ENCODE measurements around the gene PRKCH.

Gene PRKCH

GRCh38 chr14:61430066-61430757 is 108.8 kb downstream of the PRKCH start:
- H3K4me2 ChIP-seq (ENCODE audit: low read length): no peak overlapping the region
- no peak overlapping the region for H3K23ac ChIP-seq (ENCODE audit: low read length)
- H2BK5ac ChIP-seq (ENCODE audit: low read length): no peak overlapping the region
- H3K27ac ChIP-seq (ENCODE audit: low read depth, low read length): no peak overlapping the region
- H3K79me1 ChIP-seq (ENCODE audit: low read length): no peaks in the 10 kb centered on the region
- no peaks in the 10 kb centered on the region for H3K4me1 ChIP-seq (ENCODE audit: control insufficient read depth, low read depth, low read length)
- no peak overlapping the region for H3K4ac ChIP-seq (ENCODE audit: low read depth, low read length)
- no peaks in the 10 kb centered on the region for H3K36me3 ChIP-seq (ENCODE audit: control insufficient read depth, insufficient read depth, low read length)
- no peak overlapping the region for H3K56ac ChIP-seq (ENCODE audit: low read length)
- no peak overlapping the region for H3K18ac ChIP-seq (ENCODE audit: low read length)
- H2BK120ac ChIP-seq (ENCODE audit: low read depth, low read length): no peak overlapping the region
- DNase-seq: no peak
- no peaks in the 10 kb centered on the region for H3K27me3 ChIP-seq (ENCODE audit: insufficient read depth, low read length, poor library complexity)
- no peak overlapping the region for H4K8ac ChIP-seq (ENCODE audit: low read depth, low read length)
- no peak overlapping the region for H3K9ac ChIP-seq (ENCODE audit: low read length)
- H4K5ac ChIP-seq (ENCODE audit: low read length): no peak overlapping the region
- H2BK15ac ChIP-seq (replicated peaks; ENCODE audit: low read depth): no peak overlapping the region
- no peak overlapping the region for H2AK5ac ChIP-seq (ENCODE audit: low read length)
- WGBS (ENCODE audit: extremely low coverage, insufficient coverage, low lambda C conversion rate): no CpG with 5 or more reads among the region's 2 CpGs
- no peak overlapping the region for H3K4me3 ChIP-seq (ENCODE audit: low read length)
- no peaks in the 10 kb centered on the region for H3K79me2 ChIP-seq (ENCODE audit: control insufficient read depth, insufficient read depth, low read length)

DNA sequence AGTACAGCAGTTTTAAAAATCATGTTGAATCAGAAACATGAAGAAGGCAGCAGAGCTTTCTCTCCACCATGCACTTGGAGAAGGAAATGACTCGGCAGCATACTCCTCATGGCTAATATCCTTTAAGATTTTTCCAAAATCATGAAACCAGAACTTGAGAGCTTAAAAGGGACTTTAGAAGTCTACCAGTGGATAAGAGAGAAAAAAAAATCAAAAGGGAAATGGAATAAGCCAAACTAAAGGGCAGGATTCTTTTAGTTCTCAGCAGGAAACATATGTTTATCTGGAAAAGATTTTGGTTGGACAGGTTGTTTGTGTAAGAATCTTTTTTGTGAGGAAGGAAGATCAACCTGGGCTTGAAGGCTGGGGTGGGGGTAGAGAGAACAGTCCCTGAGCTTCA is 111.8 kb downstream of the PRKCH start:
- H3K27me3 ChIP-seq (ENCODE audit: insufficient read depth, low read length, poor library complexity): no peaks in the 10 kb centered on the region
- no peak overlapping the region for H2BK5ac ChIP-seq (ENCODE audit: low read length)

GRCh38 chr14:61433828-61434227 is 112.4 kb downstream of the PRKCH start:
- Histone ChIP-seq H3K9ac (ENCODE audit: low read length) (no peak overlapping the region), H3K4me1 (ENCODE audit: control insufficient read depth, low read depth, low read length) (no peaks in the 10 kb centered on the region), H3K27me3 (ENCODE audit: insufficient read depth, low read length, poor library complexity) (no peaks in the 10 kb centered on the region), H3K23ac (ENCODE audit: low read length) (no peak overlapping the region), H3K18ac (ENCODE audit: low read length) (no peak overlapping the region), H3K27ac (ENCODE audit: low read depth, low read length) (no peak overlapping the region), H2BK15ac (replicated peaks; ENCODE audit: low read depth) (no peak overlapping the region), H2BK120ac (ENCODE audit: low read depth, low read length) (no peak overlapping the region), H4K5ac (ENCODE audit: low read length) (no peak overlapping the region), H3K56ac (ENCODE audit: low read length) (no peak overlapping the region), H4K8ac (ENCODE audit: low read depth, low read length) (no peak overlapping the region), H3K79me1 (ENCODE audit: low read length) (no peaks in the 10 kb centered on the region), H2AK5ac (ENCODE audit: low read length) (no peak overlapping the region), H3K4me3 (ENCODE audit: low read length) (no peak overlapping the region), H3K36me3 (ENCODE audit: control insufficient read depth, insufficient read depth, low read length) (no peaks in the 10 kb centered on the region), H3K79me2 (ENCODE audit: control insufficient read depth, insufficient read depth, low read length) (no peaks in the 10 kb centered on the region), H3K4ac (ENCODE audit: low read depth, low read length) (no peak overlapping the region), H2BK5ac (ENCODE audit: low read length) (no peak overlapping the region), H3K4me2 (ENCODE audit: low read length) (no peak overlapping the region)
- no peak for DNase-seq
- WGBS (ENCODE audit: extremely low coverage, insufficient coverage, low lambda C conversion rate): no CpG with 5 or more reads among the region's 1 CpG

More for the DNA sequence above, 111.8 kb downstream of the PRKCH start:
- Histone ChIP-seq H3K4me3 (ENCODE audit: low read length) (no peak overlapping the region), H3K4me1 (ENCODE audit: control insufficient read depth, low read depth, low read length) (no peaks in the 10 kb centered on the region), H3K4me2 (ENCODE audit: low read length) (no peak overlapping the region), H3K27ac (ENCODE audit: low read depth, low read length) (no peak overlapping the region), H4K8ac (ENCODE audit: low read depth, low read length) (no peak overlapping the region), H2AK5ac (ENCODE audit: low read length) (no peak overlapping the region), H2BK15ac (replicated peaks; ENCODE audit: low read depth) (no peak overlapping the region), H2BK120ac (ENCODE audit: low read depth, low read length) (no peak overlapping the region), H3K23ac (ENCODE audit: low read length) (no peak overlapping the region), H4K5ac (ENCODE audit: low read length) (no peak overlapping the region), H3K9ac (ENCODE audit: low read length) (no peak overlapping the region), H3K79me2 (ENCODE audit: control insufficient read depth, insufficient read depth, low read length) (no peaks in the 10 kb centered on the region), H3K79me1 (ENCODE audit: low read length) (no peaks in the 10 kb centered on the region), H3K18ac (ENCODE audit: low read length) (peak overlapping the region; percentile 39), H3K4ac (ENCODE audit: low read depth, low read length) (no peak overlapping the region), H3K56ac (ENCODE audit: low read length) (no peak overlapping the region), H3K36me3 (ENCODE audit: control insufficient read depth, insufficient read depth, low read length) (no peaks in the 10 kb centered on the region)
- no peak for DNase-seq
- WGBS (ENCODE audit: extremely low coverage, insufficient coverage, low lambda C conversion rate): no CpG with 5 or more reads among the region's 1 CpG

GRCh38 chr14:61434311-61434710 is 112.9 kb downstream of the PRKCH start:
- no peaks in the 10 kb centered on the region for H3K79me1 ChIP-seq (ENCODE audit: low read length)
- H4K5ac ChIP-seq (ENCODE audit: low read length): no peak overlapping the region
- H3K79me2 ChIP-seq (ENCODE audit: control insufficient read depth, insufficient read depth, low read length): no peaks in the 10 kb centered on the region
- H3K27me3 ChIP-seq (ENCODE audit: insufficient read depth, low read length, poor library complexity): no peaks in the 10 kb centered on the region
- H3K27ac ChIP-seq (ENCODE audit: low read depth, low read length): no peak overlapping the region
- no peak overlapping the region for H3K4ac ChIP-seq (ENCODE audit: low read depth, low read length)
- no peak overlapping the region for H3K4me3 ChIP-seq (ENCODE audit: low read length)
- H3K23ac ChIP-seq (ENCODE audit: low read length): no peak overlapping the region
- H3K56ac ChIP-seq (ENCODE audit: low read length): no peak overlapping the region
- no peak overlapping the region for H4K8ac ChIP-seq (ENCODE audit: low read depth, low read length)
- no CpG with 5 or more reads among the region's 3 CpGs for WGBS (ENCODE audit: extremely low coverage, insufficient coverage, low lambda C conversion rate)
- no peak overlapping the region for H3K4me2 ChIP-seq (ENCODE audit: low read length)
- H3K4me1 ChIP-seq (ENCODE audit: control insufficient read depth, low read depth, low read length): peaks cover 3% of the 10 kb centered on the region
- no peak overlapping the region for H3K18ac ChIP-seq (ENCODE audit: low read length)
- no peak overlapping the region for H2BK15ac ChIP-seq (replicated peaks; ENCODE audit: low read depth)
- H2AK5ac ChIP-seq (ENCODE audit: low read length): no peak overlapping the region
- H2BK120ac ChIP-seq (ENCODE audit: low read depth, low read length): no peak overlapping the region
- H2BK5ac ChIP-seq (ENCODE audit: low read length): no peak overlapping the region
- H3K36me3 ChIP-seq (ENCODE audit: control insufficient read depth, insufficient read depth, low read length): no peaks in the 10 kb centered on the region
- DNase-seq: no peak
- no peak overlapping the region for H3K9ac ChIP-seq (ENCODE audit: low read length)

DNA sequence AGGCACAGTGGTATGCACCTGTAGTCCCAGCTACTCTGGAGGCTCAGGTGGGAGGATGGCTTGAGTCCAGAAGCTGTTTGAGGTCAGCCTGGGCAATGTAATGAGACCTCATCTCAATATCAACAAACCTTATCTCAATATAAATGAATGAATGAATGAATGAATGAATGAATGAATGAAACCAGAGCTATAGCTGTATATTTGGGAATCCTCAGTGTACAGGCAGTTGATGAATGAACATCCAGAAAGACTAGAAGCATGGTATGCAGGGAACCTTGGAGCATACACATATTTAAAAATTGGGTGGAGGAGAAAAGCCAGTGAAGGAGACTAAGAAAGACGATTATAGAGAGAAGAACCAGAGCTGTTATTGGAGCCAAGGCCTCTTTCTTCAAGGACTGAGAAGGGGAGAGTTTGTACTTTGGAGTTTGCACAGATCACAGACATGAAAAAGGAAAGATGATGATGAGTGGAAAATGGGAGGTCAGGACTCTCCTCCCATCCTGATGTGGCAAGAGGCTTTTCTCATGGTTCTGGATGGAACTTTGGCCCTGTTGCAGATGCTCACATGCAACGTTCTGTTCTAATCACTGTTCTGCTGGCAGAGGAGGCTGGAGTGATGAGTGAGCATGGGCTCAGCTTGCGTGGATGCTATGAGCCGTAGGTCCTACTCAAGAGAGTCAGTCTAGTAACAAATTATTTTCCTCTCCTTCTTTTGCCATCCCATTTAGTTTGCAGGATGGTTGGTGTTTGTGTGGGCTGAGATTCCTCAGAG is 114.4 kb downstream of the PRKCH start:
- no peak overlapping the region for H2BK120ac ChIP-seq (ENCODE audit: low read depth, low read length)
- H3K36me3 ChIP-seq (ENCODE audit: control insufficient read depth, insufficient read depth, low read length): no peaks in the 10 kb centered on the region
- no peaks in the 10 kb centered on the region for H3K27me3 ChIP-seq (ENCODE audit: insufficient read depth, low read length, poor library complexity)
- H3K4me2 ChIP-seq (ENCODE audit: low read length): no peak overlapping the region
- H4K5ac ChIP-seq (ENCODE audit: low read length): no peak overlapping the region
- H3K4ac ChIP-seq (ENCODE audit: low read depth, low read length): no peak overlapping the region
- no peak overlapping the region for H3K27ac ChIP-seq (ENCODE audit: low read depth, low read length)
- H3K9ac ChIP-seq (ENCODE audit: low read length): no peak overlapping the region
- H3K4me1 ChIP-seq (ENCODE audit: control insufficient read depth, low read depth, low read length): peaks cover 5% of the 10 kb centered on the region
- no peak overlapping the region for H3K4me3 ChIP-seq (ENCODE audit: low read length)
- no peak overlapping the region for H2BK15ac ChIP-seq (replicated peaks; ENCODE audit: low read depth)
- no peak overlapping the region for H3K56ac ChIP-seq (ENCODE audit: low read length)
- no peaks in the 10 kb centered on the region for H3K79me1 ChIP-seq (ENCODE audit: low read length)
- H4K8ac ChIP-seq (ENCODE audit: low read depth, low read length): no peak overlapping the region
- no peak overlapping the region for H3K23ac ChIP-seq (ENCODE audit: low read length)
- H3K18ac ChIP-seq (ENCODE audit: low read length): no peak overlapping the region
- peak overlapping the region; percentile 71 for H2AK5ac ChIP-seq (ENCODE audit: low read length)
- no CpG with 5 or more reads among the region's 4 CpGs for WGBS (ENCODE audit: extremely low coverage, insufficient coverage, low lambda C conversion rate)
- H3K79me2 ChIP-seq (ENCODE audit: control insufficient read depth, insufficient read depth, low read length): no peaks in the 10 kb centered on the region
- no peak for DNase-seq
- no peak overlapping the region for H2BK5ac ChIP-seq (ENCODE audit: low read length)
